H9 (cell line): ENCODE results near the gene TMEM135. TPM values are rescaled to one million over a fixed set of nuclear protein-coding genes. Genes with fewer than 3 reads are reported as not detected.
"Not testable (repeated sequence)": the region's sequence is repeated elsewhere in the genome, so short reads cannot be mapped to it uniquely, and the experiment has no call there.

Experiments used
- DNase-seq: peaks from one replicate; pipeline ENCODE4 v3.0.0-alpha.2; 2017
- H2AFZ ChIP-seq: one replicate; pipeline ENCODE4 v1.6.1; 2013; ENCODE audit warnings: mild to moderate bottlenecking, low read length, control low read depth, moderate library complexity
- H2AK5ac ChIP-seq: 2 replicates; pipeline ENCODE4 v1.6.1; 2013; ENCODE audit warnings: low read length, control low read depth, mixed read lengths; ENCODE audit not compliant: insufficient read length
- H2BK120ac ChIP-seq: one replicate; pipeline ENCODE4 v1.6.1; 2013; ENCODE audit warnings: low read depth, mild to moderate bottlenecking, low read length, control low read depth, inconsistent platforms; ENCODE audit not compliant: poor library complexity, severe bottlenecking
- H2BK12ac ChIP-seq: 2 replicates; pipeline ENCODE4 v1.6.1; 2013; ENCODE audit warnings: low read length, control low read depth, mixed read lengths, low read depth; ENCODE audit not compliant: insufficient read length
- H2BK15ac ChIP-seq: 2 replicates; pipeline ENCODE4 v1.6.1; 2013; ENCODE audit warnings: low read depth, low read length, control low read depth
- H2BK20ac ChIP-seq: one replicate; pipeline ENCODE4 v1.6.1; 2013; ENCODE audit warnings: low read depth, mild to moderate bottlenecking, low read length, control low read depth, inconsistent platforms; ENCODE audit not compliant: poor library complexity, severe bottlenecking
- H2BK5ac ChIP-seq: 2 replicates; pipeline ENCODE4 v1.6.1; 2013; ENCODE audit warnings: low read length, control low read depth, mixed read lengths; ENCODE audit not compliant: insufficient read length
- H3K14ac ChIP-seq: 2 replicates; pipeline ENCODE4 v1.6.1; 2013; ENCODE audit warnings: low read length, control low read depth; ENCODE audit not compliant: insufficient read depth
- H3K18ac ChIP-seq: 2 replicates; pipeline ENCODE4 v1.6.1; 2013; ENCODE audit warnings: low read depth, mild to moderate bottlenecking, mixed read lengths, low read length, control low read depth; ENCODE audit not compliant: insufficient read length
- H3K23ac ChIP-seq: 2 replicates; pipeline ENCODE4 v1.6.1; 2013; ENCODE audit warnings: low read length, control low read depth, mixed read lengths, low read depth; ENCODE audit not compliant: insufficient read length
- H3K23me2 ChIP-seq: 2 replicates; pipeline ENCODE4 v1.6.1; 2013; ENCODE audit warnings: low read depth, mild to moderate bottlenecking, mixed read lengths, low read length, control low read depth; ENCODE audit not compliant: insufficient read length, poor library complexity, severe bottlenecking
- H3K27ac ChIP-seq: 2 replicates; pipeline ENCODE4 v1.5.1; 2013; ENCODE audit warnings: low read length, control low read depth, mixed read lengths, low read depth; ENCODE audit not compliant: insufficient read length
- H3K27me3 ChIP-seq: 2 replicates; pipeline ENCODE4 v1.6.1; 2013; ENCODE audit warnings: low read length, control low read depth, inconsistent platforms; ENCODE audit not compliant: insufficient read depth
- H3K4ac ChIP-seq: 2 replicates; pipeline ENCODE4 v1.6.1; 2013; ENCODE audit warnings: low read depth, mild to moderate bottlenecking, control low read depth, inconsistent platforms, low read length, moderate library complexity
- H3K4me1 ChIP-seq: 2 replicates; pipeline ENCODE4 v1.6.1; 2013; ENCODE audit warnings: low read length, control low read depth, inconsistent platforms; ENCODE audit not compliant: insufficient read depth
- H3K4me2 ChIP-seq: 2 replicates; pipeline ENCODE4 v1.6.1; 2013; ENCODE audit warnings: low read length, control low read depth, mixed read lengths; ENCODE audit not compliant: insufficient read length, insufficient read depth
- H3K56ac ChIP-seq: 2 replicates; pipeline ENCODE4 v1.6.1; 2013; ENCODE audit warnings: low read depth, mild to moderate bottlenecking, mixed read lengths, low read length, control low read depth; ENCODE audit not compliant: insufficient read length
- H3K79me1 ChIP-seq: 2 replicates; pipeline ENCODE4 v1.6.1; 2013; ENCODE audit warnings: low read depth, mild to moderate bottlenecking, moderate library complexity, low read length, control low read depth, inconsistent platforms; ENCODE audit not compliant: insufficient read depth, poor library complexity, severe bottlenecking
- H3K79me2 ChIP-seq: 2 replicates; pipeline ENCODE4 v1.6.1; 2013; ENCODE audit warnings: low read length, control low read depth, inconsistent platforms; ENCODE audit not compliant: insufficient read depth
- H3K9ac ChIP-seq: 2 replicates; pipeline ENCODE4 v1.6.1; 2013; ENCODE audit warnings: low read length, control low read depth, mixed read lengths; ENCODE audit not compliant: insufficient read length; ENCODE audit errors: extremely low read depth
- H3K9me3 ChIP-seq: one replicate; pipeline ENCODE4 v1.6.1; 2013; ENCODE audit warnings: low read depth, low read length, inconsistent platforms; ENCODE audit not compliant: control insufficient read depth
- H3T11ph ChIP-seq: one replicate; pipeline ENCODE4 v1.6.1; 2013; ENCODE audit warnings: mild to moderate bottlenecking, low read length, control low read depth, inconsistent platforms
- H4K20me1 ChIP-seq: one replicate; pipeline ENCODE4 v1.6.1; 2013; ENCODE audit not compliant: control insufficient read depth, insufficient read length, insufficient read depth
- H4K5ac ChIP-seq: 2 replicates; pipeline ENCODE4 v1.6.1; 2013; ENCODE audit warnings: low read depth, mild to moderate bottlenecking, mixed read lengths, low read length, control low read depth; ENCODE audit not compliant: insufficient read length
- H4K8ac ChIP-seq: replicated peaks from 2 replicates; pipeline ENCODE4 v1.6.1; 2013; ENCODE audit warnings: low read length, control low read depth, mixed read lengths, low read depth; ENCODE audit not compliant: insufficient read length
- H4K91ac ChIP-seq: 2 replicates; pipeline ENCODE4 v1.6.1; 2013; ENCODE audit warnings: low read depth, mild to moderate bottlenecking, moderate library complexity, mixed read lengths, low read length, control low read depth; ENCODE audit not compliant: insufficient read length
- H3K27ac Mint-ChIP-seq, 3 experiments: 2 replicates in 2 of 3; 3 replicates in 1 of 3; pipeline ENCODE4 v1.8.0; 2020 to 2021; ENCODE audit warnings: mixed read lengths in 3 of 3, mild to moderate bottlenecking in 1 of 3, moderate library complexity in 1 of 3
- H3K27me3 Mint-ChIP-seq: 2 replicates; pipeline ENCODE4 v1.8.0; 2021; ENCODE audit warnings: low read depth, mild to moderate bottlenecking, moderate library complexity, mixed read lengths
- H3K36me3 Mint-ChIP-seq, 3 experiments: 2 replicates in 2 of 3; 3 replicates in 1 of 3; pipeline ENCODE4 v1.8.0; 2020 to 2021; ENCODE audit warnings: low read depth in 3 of 3, mixed read lengths in 3 of 3; ENCODE audit not compliant: insufficient read depth in 1 of 3
- H3K4me1 Mint-ChIP-seq, 2 experiments: 2 replicates each; pipeline ENCODE4 v1.8.0; 2020; ENCODE audit warnings: mixed read lengths in 2 of 2
- H3K4me3 Mint-ChIP-seq, 2 experiments: 2 replicates in 1 of 2; 3 replicates in 1 of 2; pipeline ENCODE4 v1.8.0; 2020 to 2021; ENCODE audit warnings: mild to moderate bottlenecking in 2 of 2, mixed read lengths in 2 of 2, moderate library complexity in 1 of 2
- H3K9me3 Mint-ChIP-seq, 2 experiments: 2 replicates in 1 of 2; 3 replicates in 1 of 2; pipeline ENCODE4 v1.8.0; 2020; ENCODE audit warnings: mild to moderate bottlenecking in 2 of 2, mixed read lengths in 2 of 2, moderate library complexity in 1 of 2
- WGBS: extraction: QIAGEN DNeasy Blood & Tissue Kit; methylation state at CpG from one replicate; pipeline ENCODE4 v1.1.7; 2013; ENCODE audit warnings: missing lambda C conversion rate, low lambda C conversion rate, mixed read lengths; ENCODE audit not compliant: insufficient read length; ENCODE audit errors: extremely low coverage; 5-methylcytosine and 5-hydroxymethylcytosine counted together
- total RNA-seq: library from RNA; stranded (reverse); gene quantifications from 2 replicates; pipeline ENCODE4 v1.2.1, GENCODE V29; 2021

The TMEM135 gene
- total RNA-seq, 1 experiment from 2014 or later, result 25.2 TPM

GRCh38 chr11:87107379-87107778, 69.6 kb downstream of the TMEM135 start:
- not testable (repeated sequence) for H2BK5ac ChIP-seq, H2BK20ac ChIP-seq, H3K27me3 Mint-ChIP-seq, H3K79me1 ChIP-seq, H3K56ac ChIP-seq, H3K9me3 ChIP-seq, H4K8ac ChIP-seq, DNase-seq, H2BK12ac ChIP-seq, H3K4me1 Mint-ChIP-seq, H3K14ac ChIP-seq, H3K79me2 ChIP-seq, H3K27ac ChIP-seq, H3K9me3 Mint-ChIP-seq, H4K20me1 ChIP-seq, H3K18ac ChIP-seq, H4K5ac ChIP-seq, H3T11ph ChIP-seq, H3K23ac ChIP-seq, H3K4me1 ChIP-seq, H2BK120ac ChIP-seq, H2AFZ ChIP-seq, H3K23me2 ChIP-seq, H3K4me3 Mint-ChIP-seq, H2BK15ac ChIP-seq, H3K36me3 Mint-ChIP-seq, H3K4me2 ChIP-seq, H4K91ac ChIP-seq, H3K4ac ChIP-seq, H3K9ac ChIP-seq, H3K27ac Mint-ChIP-seq, H2AK5ac ChIP-seq, H3K27me3 ChIP-seq
- WGBS, result no CpG with 5 or more reads among the region's 3 CpGs
